ENCODE measurements around the gene TMEM208. TPM values are rescaled to one million over a fixed set of nuclear protein-coding genes. Genes with fewer than 3 reads are reported as not detected.

The TMEM208 gene
- polyA plus RNA-seq, 1 of the 3 experiments (the other 2 are of a cell fraction) = 98.2 TPM

DNA sequence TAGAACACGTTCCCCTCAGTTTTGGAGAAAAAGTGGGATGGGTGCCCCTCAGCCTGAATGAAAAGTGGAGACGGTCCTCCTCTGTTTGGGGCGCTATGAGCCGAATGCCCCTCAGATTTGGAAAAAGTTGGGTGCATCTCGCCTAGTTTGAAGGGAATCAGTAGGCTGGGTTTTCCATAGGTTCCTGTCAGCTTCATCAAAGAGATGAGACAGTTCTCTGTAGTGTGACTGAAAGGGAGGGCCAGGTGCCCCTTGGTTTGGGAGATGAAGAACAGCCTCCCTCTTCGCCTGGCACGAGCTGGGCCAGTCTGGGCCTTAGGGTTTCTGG, 21.1 kb downstream of the TMEM208 start:
- CTCF ChIA-PET = interaction anchor here (0.9 to 4.5 kb wide), 12 partner anchors 10 to 93 kb away, joined by 3 to 21 read pairs (median 4); partner anchors contain the start of gene TMEM208
- H3K27me3 ChIP-seq (ENCODE audit: insufficient read depth) = no peaks in the 10 kb centered on the region
- peak overlapping the region; percentile 88 for H3K9ac ChIP-seq
- 11% methylated on average over 7 of the region's 7 CpGs for WGBS (ENCODE audit: low lambda C conversion rate)
- no peaks in the 10 kb centered on the region for H3K9me2 ChIP-seq
- peak overlapping the region; percentile 46 to 69; a peak in 3 of 4 replicates for H3K27ac ChIP-seq (ENCODE audit: low read depth in 2 of 2, low read length in 1 of 2)
- no peaks in the 10 kb centered on the region for H3K36me3 ChIP-seq (replicated peaks in 1 of 2; ENCODE audit: control insufficient read depth in 1 of 2, insufficient read depth in 2 of 2, low read length in 1 of 2)
- peaks cover 39% of the 10 kb centered on the region for H3F3A ChIP-seq (replicated peaks; ENCODE audit: insufficient read depth)
- H3K79me2 ChIP-seq (ENCODE audit: insufficient read depth) = peaks cover 37% of the 10 kb centered on the region
- TF ChIP-seq SIN3A (IDR thresholded peaks at IDR 0.05; ENCODE audit: borderline replicate concordance, low read depth, low read length) (0 out of 2 replicates have a peak, but pooled peaks have one; percentile 3), MXI1 (IDR thresholded peaks at IDR 0.05; ENCODE audit: low read depth, low read length) (0 out of 2 replicates have a peak, but pooled peaks have one; percentile 14), MAX (IDR thresholded peaks at IDR 0.05; ENCODE audit: low read depth) (peak; percentile 41; the same call in 1 of the 2 replicates), ELF1 (IDR thresholded peaks at IDR 0.05) (no peak)
- TF ChIP-seq, protein P1, sequence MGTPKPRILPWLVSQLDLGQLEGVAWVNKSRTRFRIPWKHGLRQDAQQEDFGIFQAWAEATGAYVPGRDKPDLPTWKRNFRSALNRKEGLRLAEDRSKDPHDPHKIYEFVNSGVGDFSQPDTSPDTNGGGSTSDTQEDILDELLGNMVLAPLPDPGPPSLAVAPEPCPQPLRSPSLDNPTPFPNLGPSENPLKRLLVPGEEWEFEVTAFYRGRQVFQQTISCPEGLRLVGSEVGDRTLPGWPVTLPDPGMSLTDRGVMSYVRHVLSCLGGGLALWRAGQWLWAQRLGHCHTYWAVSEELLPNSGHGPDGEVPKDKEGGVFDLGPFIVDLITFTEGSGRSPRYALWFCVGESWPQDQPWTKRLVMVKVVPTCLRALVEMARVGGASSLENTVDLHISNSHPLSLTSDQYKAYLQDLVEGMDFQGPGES (IDR thresholded peaks at IDR 0.05; ENCODE audit: low read depth, low read length) = no peak
- no peaks in the 10 kb centered on the region for H4K20me1 ChIP-seq (ENCODE audit: insufficient read depth)
- peak overlapping the region; percentile 98 for H3K4me2 ChIP-seq
- H2AFZ ChIP-seq (ENCODE audit: low read depth) = peak overlapping the region; percentile 85
- H3K4me1 ChIP-seq (ENCODE audit: control insufficient read depth in 1 of 2, insufficient read depth in 2 of 2, low read depth in 1 of 2, low read length in 1 of 2) = peaks cover 43 to 48% of the 10 kb centered on the region in 2 experiments
- no peak for DNase-seq
- POLR2A ChIA-PET = interaction anchor here (0.6 to 4.0 kb wide), 4 partner anchors 21 to 406 kb away, joined by 3 to 14 read pairs (median 4); partner anchors contain the start of gene TMEM208
- peak overlapping the region; percentile 92 to 95 for H3K4me3 ChIP-seq (ENCODE audit: low read depth in 2 of 2, low read length in 1 of 2)
- no peaks in the 10 kb centered on the region for H3K9me3 ChIP-seq

DNA sequence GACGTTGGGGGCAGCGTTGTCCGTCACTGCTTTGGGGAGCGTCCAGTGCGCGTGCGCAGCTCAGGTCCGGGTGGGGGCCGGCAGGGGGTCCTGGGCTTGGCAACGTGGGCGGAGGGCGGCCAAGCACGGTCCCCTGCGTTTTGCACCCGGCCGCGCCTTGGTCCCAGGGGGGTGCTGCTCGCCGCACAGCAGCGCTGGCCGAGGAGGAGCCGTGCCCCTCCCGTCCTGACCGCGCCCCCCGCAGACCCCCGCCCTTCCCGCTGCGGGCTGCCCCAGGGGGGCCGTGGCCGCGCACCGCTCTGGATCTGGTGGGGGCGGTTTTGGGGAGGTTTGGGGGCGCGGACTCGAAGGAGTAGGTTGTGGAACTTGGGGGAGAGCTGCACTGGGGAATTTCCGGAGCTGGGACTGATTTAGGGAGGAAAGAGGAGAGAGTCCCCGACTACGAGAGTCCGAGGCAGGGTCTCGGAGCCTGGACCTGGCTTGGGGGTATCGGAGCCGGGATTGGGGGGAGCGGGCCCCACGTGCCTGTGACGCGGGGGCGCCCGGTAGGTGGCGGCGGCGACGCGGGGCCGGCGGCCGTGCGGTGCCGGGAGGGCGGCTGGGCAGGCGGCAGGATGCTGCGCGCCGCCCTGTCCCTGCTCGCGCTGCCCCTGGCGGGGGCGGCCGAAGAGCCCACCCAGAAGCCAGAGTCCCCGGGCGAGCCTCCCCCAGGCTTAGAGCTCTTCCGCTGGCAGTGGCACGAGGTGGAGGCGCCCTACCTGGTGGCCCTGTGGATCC, 21.7 kb downstream of the TMEM208 start, which contains the start of gene SLC9A5:
SLC9A5 (plus strand) TSS at position 579 of the 777 bp plus-strand sequence; CDS start at position 615, 36 bp downstream.
- Histone ChIP-seq H3K36me3 (replicated peaks in 1 of 2; ENCODE audit: control insufficient read depth in 1 of 2, insufficient read depth in 2 of 2, low read length in 1 of 2) (no peaks in the 10 kb centered on the region), H3K4me2 (peak within 1 kb of the TSS; percentile 98), H3K4me3 (ENCODE audit: low read depth in 2 of 2, low read length in 1 of 2) (peak within 1 kb of the TSS; percentile 92 to 95), H3K27ac (ENCODE audit: low read depth in 2 of 2, low read length in 1 of 2) (peak within 1 kb of the TSS; percentile 46 to 69; a peak in 3 of 4 replicates), H4K20me1 (ENCODE audit: insufficient read depth) (no peaks in the 10 kb centered on the region), H2AFZ (ENCODE audit: low read depth) (peak within 1 kb of the TSS; percentile 85), H3K4me1 (ENCODE audit: control insufficient read depth in 1 of 2, insufficient read depth in 2 of 2, low read depth in 1 of 2, low read length in 1 of 2) (peaks cover 37 to 45% of the 10 kb centered on the region in 2 experiments), H3K27me3 (ENCODE audit: insufficient read depth) (no peaks in the 10 kb centered on the region), H3K79me2 (ENCODE audit: insufficient read depth) (peaks cover 32% of the 10 kb centered on the region), H3K9me2 (no peaks in the 10 kb centered on the region), H3K9ac (peak within 1 kb of the TSS; percentile 88), H3F3A (replicated peaks; ENCODE audit: insufficient read depth) (peaks cover 34% of the 10 kb centered on the region), H3K9me3 (no peaks in the 10 kb centered on the region)
- WGBS (ENCODE audit: low lambda C conversion rate) = under 1% methylated on average over 21 of the region's 75 CpGs
- POLR2A ChIA-PET = interaction anchor here (0.7 to 4.0 kb wide), 5 partner anchors 12 to 236 kb away, joined by 4 to 14 read pairs (median 4); partner anchors contain the start of genes KCTD19, LRRC36 and TMEM208
- TF ChIP-seq, protein P2, sequence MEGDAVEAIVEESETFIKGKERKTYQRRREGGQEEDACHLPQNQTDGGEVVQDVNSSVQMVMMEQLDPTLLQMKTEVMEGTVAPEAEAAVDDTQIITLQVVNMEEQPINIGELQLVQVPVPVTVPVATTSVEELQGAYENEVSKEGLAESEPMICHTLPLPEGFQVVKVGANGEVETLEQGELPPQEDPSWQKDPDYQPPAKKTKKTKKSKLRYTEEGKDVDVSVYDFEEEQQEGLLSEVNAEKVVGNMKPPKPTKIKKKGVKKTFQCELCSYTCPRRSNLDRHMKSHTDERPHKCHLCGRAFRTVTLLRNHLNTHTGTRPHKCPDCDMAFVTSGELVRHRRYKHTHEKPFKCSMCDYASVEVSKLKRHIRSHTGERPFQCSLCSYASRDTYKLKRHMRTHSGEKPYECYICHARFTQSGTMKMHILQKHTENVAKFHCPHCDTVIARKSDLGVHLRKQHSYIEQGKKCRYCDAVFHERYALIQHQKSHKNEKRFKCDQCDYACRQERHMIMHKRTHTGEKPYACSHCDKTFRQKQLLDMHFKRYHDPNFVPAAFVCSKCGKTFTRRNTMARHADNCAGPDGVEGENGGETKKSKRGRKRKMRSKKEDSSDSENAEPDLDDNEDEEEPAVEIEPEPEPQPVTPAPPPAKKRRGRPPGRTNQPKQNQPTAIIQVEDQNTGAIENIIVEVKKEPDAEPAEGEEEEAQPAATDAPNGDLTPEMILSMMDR (IDR thresholded peaks at IDR 0.05) = peak; percentile 32; the same call in 1 of the 2 replicates
- TF ChIP-seq RCOR1 (IDR thresholded peaks at IDR 0.05; ENCODE audit: low read length) (no peak), CHD2 (IDR thresholded peaks at IDR 0.05; ENCODE audit: low read length, partially characterized antibody) (no peak), SIN3A (IDR thresholded peaks at IDR 0.05; ENCODE audit: borderline replicate concordance, low read depth, low read length) (no peak; the same call in 1 of the 2 replicates), SMC3 (IDR thresholded peaks at IDR 0.05; ENCODE audit: low read depth, low read length) (no peak), MXI1 (IDR thresholded peaks at IDR 0.05; ENCODE audit: low read depth, low read length) (peak; percentile 76; the same call in 1 of the 2 replicates), NRF1 (IDR thresholded peaks at IDR 0.05; ENCODE audit: low read depth, low read length) (peak; percentile 72), GATA2 (CRISPR knock-in tag; IDR thresholded peaks at IDR 0.05) (no peak), RXRA (IDR thresholded peaks at IDR 0.05; ENCODE audit: borderline replicate concordance, low read depth) (no peak)
- TF ChIP-seq, protein P3, sequence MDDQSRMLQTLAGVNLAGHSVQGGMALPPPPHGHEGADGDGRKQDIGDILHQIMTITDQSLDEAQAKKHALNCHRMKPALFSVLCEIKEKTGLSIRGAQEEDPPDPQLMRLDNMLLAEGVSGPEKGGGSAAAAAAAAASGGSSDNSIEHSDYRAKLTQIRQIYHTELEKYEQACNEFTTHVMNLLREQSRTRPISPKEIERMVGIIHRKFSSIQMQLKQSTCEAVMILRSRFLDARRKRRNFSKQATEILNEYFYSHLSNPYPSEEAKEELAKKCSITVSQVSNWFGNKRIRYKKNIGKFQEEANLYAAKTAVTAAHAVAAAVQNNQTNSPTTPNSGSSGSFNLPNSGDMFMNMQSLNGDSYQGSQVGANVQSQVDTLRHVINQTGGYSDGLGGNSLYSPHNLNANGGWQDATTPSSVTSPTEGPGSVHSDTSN (IDR thresholded peaks at IDR 0.05) = no peak
- TF ChIP-seq, protein P4, sequence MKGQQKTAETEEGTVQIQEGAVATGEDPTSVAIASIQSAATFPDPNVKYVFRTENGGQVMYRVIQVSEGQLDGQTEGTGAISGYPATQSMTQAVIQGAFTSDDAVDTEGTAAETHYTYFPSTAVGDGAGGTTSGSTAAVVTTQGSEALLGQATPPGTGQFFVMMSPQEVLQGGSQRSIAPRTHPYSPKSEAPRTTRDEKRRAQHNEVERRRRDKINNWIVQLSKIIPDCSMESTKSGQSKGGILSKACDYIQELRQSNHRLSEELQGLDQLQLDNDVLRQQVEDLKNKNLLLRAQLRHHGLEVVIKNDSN (IDR thresholded peaks at IDR 0.05; ENCODE audit: borderline replicate concordance, low read depth) = peak; percentile 53; the same call in 1 of the 2 replicates
- TF ChIP-seq, protein P5, sequence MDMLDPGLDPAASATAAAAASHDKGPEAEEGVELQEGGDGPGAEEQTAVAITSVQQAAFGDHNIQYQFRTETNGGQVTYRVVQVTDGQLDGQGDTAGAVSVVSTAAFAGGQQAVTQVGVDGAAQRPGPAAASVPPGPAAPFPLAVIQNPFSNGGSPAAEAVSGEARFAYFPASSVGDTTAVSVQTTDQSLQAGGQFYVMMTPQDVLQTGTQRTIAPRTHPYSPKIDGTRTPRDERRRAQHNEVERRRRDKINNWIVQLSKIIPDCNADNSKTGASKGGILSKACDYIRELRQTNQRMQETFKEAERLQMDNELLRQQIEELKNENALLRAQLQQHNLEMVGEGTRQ (IDR thresholded peaks at IDR 0.05; ENCODE audit: borderline replicate concordance, low read depth, low read length) = no peak
- CTCF ChIA-PET = interaction anchor here (0.9 to 4.5 kb wide), 14 partner anchors 9 to 232 kb away, joined by 3 to 21 read pairs (median 4); partner anchors contain the start of genes ATP6V0D1, KCTD19, LRRC36 and TMEM208
- peak; percentile 86 for DNase-seq

Measured in SK-N-SH (cell line).